ENCODE measurements around the gene RNF141.

DNA sequence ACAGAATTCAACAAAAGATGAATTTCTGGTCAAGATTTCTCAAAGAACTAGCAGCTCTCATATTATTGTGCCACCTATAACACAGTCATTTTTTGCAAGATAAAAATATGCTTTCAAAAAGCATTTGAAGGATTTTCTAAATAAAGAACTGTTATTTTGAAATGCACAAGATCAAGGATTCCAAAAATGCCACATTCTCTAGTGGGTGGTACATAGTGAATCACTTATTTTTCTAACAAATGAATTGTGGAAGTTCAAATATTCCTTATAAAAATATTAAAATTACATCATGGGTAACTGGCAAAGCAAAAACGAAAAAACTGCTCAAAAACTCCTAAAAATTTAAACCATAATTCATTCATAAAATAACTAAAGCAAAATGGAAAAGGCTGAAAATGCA is 2.1 kb downstream of the RNF141 start:
- TF ChIP-seq MEF2A (IDR thresholded peaks at IDR 0.05; ENCODE audit: borderline replicate concordance, low read depth) (no peak), CTCF (IDR thresholded peaks at IDR 0.05) (no peak), SMC3 (IDR thresholded peaks at IDR 0.05; ENCODE audit: low read depth, low read length) (no peak), FOSL2 (IDR thresholded peaks at IDR 0.05; ENCODE audit: borderline replicate concordance, low read depth) (no peak), ELF1 (IDR thresholded peaks at IDR 0.05) (no peak), ZBTB33 (IDR thresholded peaks at IDR 0.05; ENCODE audit: borderline replicate concordance, low read depth) (no peak)
- TF ChIP-seq, protein P1, sequence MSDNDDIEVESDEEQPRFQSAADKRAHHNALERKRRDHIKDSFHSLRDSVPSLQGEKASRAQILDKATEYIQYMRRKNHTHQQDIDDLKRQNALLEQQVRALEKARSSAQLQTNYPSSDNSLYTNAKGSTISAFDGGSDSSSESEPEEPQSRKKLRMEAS (IDR thresholded peaks at IDR 0.05; ENCODE audit: low read depth), result no peak

Data from SK-N-SH (cell line).